Liver (tissue), 9 donors: ENCODE results near the gene FREM3. TPM values are rescaled to one million over a fixed set of nuclear protein-coding genes. Genes with fewer than 3 reads are reported as not detected.

Source experiments
- DNase-seq: peaks from one replicate; pipeline ENCODE4 v3.0.0-alpha.2; 2017; ENCODE audit warnings: low spot score
- H3K27ac ChIP-seq, 2 donors: one replicate each; pipeline ENCODE4 v1.7.0; 2013; ENCODE audit warnings: inconsistent platforms in 2 of 2, low read length in 2 of 2, control low read depth in 1 of 2, low read depth in 1 of 2, mild to moderate bottlenecking in 1 of 2
- H3K27me3 ChIP-seq, 4 donors: one replicate each; pipeline versions ENCODE4 v1.6.1 to v1.7.0; 2013; ENCODE audit warnings: low read length in 3 of 4, inconsistent platforms in 1 of 4, mild to moderate bottlenecking in 1 of 4, moderate library complexity in 1 of 4; ENCODE audit not compliant: control insufficient read depth in 4 of 4, insufficient read depth in 4 of 4
- H3K36me3 ChIP-seq, 4 donors: one replicate each; pipeline versions ENCODE4 v1.6.1 to v1.7.0; 2013; ENCODE audit warnings: low read length in 3 of 4, mild to moderate bottlenecking in 3 of 4, low read depth in 1 of 4, moderate library complexity in 1 of 4; ENCODE audit not compliant: control insufficient read depth in 4 of 4, insufficient read depth in 3 of 4
- H3K4me1 ChIP-seq, 4 donors: one replicate each; pipeline versions ENCODE4 v1.6.1 to v1.7.0; 2013; ENCODE audit warnings: low read length in 3 of 4, mild to moderate bottlenecking in 3 of 4, moderate library complexity in 1 of 4; ENCODE audit not compliant: control insufficient read depth in 4 of 4, insufficient read depth in 4 of 4
- H3K4me3 ChIP-seq, 3 donors: one replicate each; pipeline versions ENCODE4 v1.6.1 to v1.7.0; 2013; ENCODE audit warnings: low read length in 3 of 3, control low read depth in 1 of 3, low read depth in 1 of 3, mild to moderate bottlenecking in 1 of 3
- H3K9ac ChIP-seq, 2 donors: one replicate each; pipeline ENCODE4 v1.7.0; 2013; ENCODE audit warnings: low read length in 2 of 2, mild to moderate bottlenecking in 2 of 2, moderate library complexity in 2 of 2, control low read depth in 1 of 2, low read depth in 1 of 2
- H3K9me3 ChIP-seq, 4 donors: one replicate each; pipeline versions ENCODE4 v1.6.1 to v1.7.0; 2013; ENCODE audit warnings: low read length in 3 of 4; ENCODE audit not compliant: control insufficient read depth in 4 of 4
- EGR1 ChIP-seq, 2 donors: IDR thresholded peaks; 2 replicates each; pipeline ENCODE4 v1.6.1; 2016 to 2018; ENCODE audit warnings: antibody characterized with exemption in 2 of 2, low read depth in 2 of 2
- FOXA1 ChIP-seq: IDR thresholded peaks from 2 replicates; pipeline ENCODE4 v1.6.1; 2016; ENCODE audit warnings: antibody characterized with exemption
- FOXA2 ChIP-seq: IDR thresholded peaks from 2 replicates; pipeline ENCODE4 v1.6.1; 2016; ENCODE audit warnings: antibody characterized with exemption
- GABPA ChIP-seq, 2 donors: IDR thresholded peaks in 1 of 2; conservative IDR thresholded peaks in 1 of 2; 2 replicates each; pipeline ENCODE4 v1.6.1; 2016; ENCODE audit warnings: antibody characterized with exemption in 2 of 2, mild to moderate bottlenecking in 1 of 2, moderate library complexity in 1 of 2
- HNF4A ChIP-seq, 2 donors: conservative IDR thresholded peaks; 2 replicates each; pipeline ENCODE4 v1.6.1; 2016; ENCODE audit warnings: antibody characterized with exemption in 2 of 2, mild to moderate bottlenecking in 2 of 2
- HNF4G ChIP-seq: IDR thresholded peaks from 2 replicates; pipeline ENCODE4 v1.6.1; 2016; ENCODE audit warnings: antibody characterized with exemption
- JUND ChIP-seq, 2 donors: IDR thresholded peaks; 2 replicates each; pipeline ENCODE4 v1.6.1; 2016; ENCODE audit warnings: antibody characterized with exemption in 2 of 2
- NR2F2 ChIP-seq: IDR thresholded peaks from 2 replicates; pipeline ENCODE4 v1.6.1; 2016; ENCODE audit warnings: antibody characterized with exemption
- RAD21 ChIP-seq, 2 donors: IDR thresholded peaks; 2 replicates each; pipeline ENCODE4 v1.6.1; 2016; ENCODE audit warnings: antibody characterized with exemption in 2 of 2, mild to moderate bottlenecking in 2 of 2
- REST ChIP-seq: IDR thresholded peaks from 2 replicates; pipeline ENCODE4 v1.6.1; 2016; ENCODE audit warnings: antibody characterized with exemption, mild to moderate bottlenecking
- RXRA ChIP-seq, 2 donors: IDR thresholded peaks; 2 replicates each; pipeline ENCODE4 v1.6.1; 2017 to 2018; ENCODE audit warnings: antibody characterized with exemption in 2 of 2, mild to moderate bottlenecking in 1 of 2
- SP1 ChIP-seq: IDR thresholded peaks from 2 replicates; pipeline ENCODE4 v1.6.1; 2018; ENCODE audit warnings: antibody characterized with exemption, mild to moderate bottlenecking
- TAF1 ChIP-seq: conservative IDR thresholded peaks from 2 replicates; pipeline ENCODE4 v1.6.1; 2016; ENCODE audit warnings: antibody characterized with exemption, mild to moderate bottlenecking
- YY1 ChIP-seq: IDR thresholded peaks from 2 replicates; pipeline ENCODE4 v1.6.1; 2016; ENCODE audit warnings: antibody characterized with exemption, mild to moderate bottlenecking
- ZBTB33 ChIP-seq: IDR thresholded peaks from 2 replicates; pipeline ENCODE4 v1.6.1; 2016; ENCODE audit warnings: antibody characterized with exemption
- WGBS: extraction: QIAGEN DNeasy Blood & Tissue Kit; methylation state at CpG from one replicate; pipeline ENCODE4 v1.1.7; 2013; 5-methylcytosine and 5-hydroxymethylcytosine counted together
- polyA plus RNA-seq, 2 donors: library from polyadenylated mRNA; stranded (reverse) in 1 of 2; unstranded in 1 of 2; fragments of 200-250 nt in 1 of 2; fragments of >200 nt in 1 of 2; fragmentation: Nextera tagmentation in 1 of 2; extraction: Ambion mirVana in 1 of 2; gene quantifications; one replicate each; pipeline versions ENCODE4 v1.2.1 to v1.2.3, GENCODE V29; 2013 to 2015
- total RNA-seq, 2 donors: library from RNA; depleted of rRNA; stranded (reverse); fragments of >200 nt; gene quantifications; one replicate each; pipeline ENCODE4 v1.2.3, GENCODE V29; 2014
- TF ChIP-seq, protein P1 (sequence below): fragments of 150-350 bp; IDR thresholded peaks from 2 replicates; pipeline ENCODE4 v1.5.1; 2017; ENCODE audit warnings: improper control_type of control experiment, low read depth, low read length; ENCODE audit not compliant: missing input control
- TF ChIP-seq, protein P2 (sequence below): IDR thresholded peaks from 2 replicates; pipeline ENCODE4 v1.6.1; 2016; ENCODE audit warnings: antibody characterized with exemption
- TF ChIP-seq, protein P3 (sequence below): IDR thresholded peaks from 2 replicates; pipeline ENCODE4 v1.6.1; 2016; ENCODE audit warnings: antibody characterized with exemption
- donor health status: healthy.
- donor health status: healthy.
- donor health status: healthy.
- donor health status: healthy.
- donor health status: healthy.

Gene FREM3
- total and polyA plus RNA-seq, 4 donors, result not detected

GRCh38 chr4:143539670-143540023 lies 160.8 kb downstream of the FREM3 start:
- WGBS, result 100% methylated on average over 3 of the region's 3 CpGs
- TF ChIP-seq EGR1 (IDR thresholded peaks at IDR 0.05; ENCODE audit: low read depth in 2 of 2) (no peak), GABPA (IDR thresholded peaks at IDR 0.05 in 1 of 2, conservative IDR thresholded peaks at IDR 0.05 in 1 of 2) (no peak), REST (no peak), YY1 (no peak), HNF4G (no peak), FOXA1 (no peak), HNF4A (conservative IDR thresholded peaks at IDR 0.05) (no peak), FOXA2 (no peak), ZBTB33 (no peak), RAD21 (IDR thresholded peaks at IDR 0.05) (no peak), NR2F2 (no peak), JUND (IDR thresholded peaks at IDR 0.05) (no peak), RXRA (IDR thresholded peaks at IDR 0.05) (no peak), TAF1 (no peak), SP1 (no peak)
- TF ChIP-seq, protein P1, sequence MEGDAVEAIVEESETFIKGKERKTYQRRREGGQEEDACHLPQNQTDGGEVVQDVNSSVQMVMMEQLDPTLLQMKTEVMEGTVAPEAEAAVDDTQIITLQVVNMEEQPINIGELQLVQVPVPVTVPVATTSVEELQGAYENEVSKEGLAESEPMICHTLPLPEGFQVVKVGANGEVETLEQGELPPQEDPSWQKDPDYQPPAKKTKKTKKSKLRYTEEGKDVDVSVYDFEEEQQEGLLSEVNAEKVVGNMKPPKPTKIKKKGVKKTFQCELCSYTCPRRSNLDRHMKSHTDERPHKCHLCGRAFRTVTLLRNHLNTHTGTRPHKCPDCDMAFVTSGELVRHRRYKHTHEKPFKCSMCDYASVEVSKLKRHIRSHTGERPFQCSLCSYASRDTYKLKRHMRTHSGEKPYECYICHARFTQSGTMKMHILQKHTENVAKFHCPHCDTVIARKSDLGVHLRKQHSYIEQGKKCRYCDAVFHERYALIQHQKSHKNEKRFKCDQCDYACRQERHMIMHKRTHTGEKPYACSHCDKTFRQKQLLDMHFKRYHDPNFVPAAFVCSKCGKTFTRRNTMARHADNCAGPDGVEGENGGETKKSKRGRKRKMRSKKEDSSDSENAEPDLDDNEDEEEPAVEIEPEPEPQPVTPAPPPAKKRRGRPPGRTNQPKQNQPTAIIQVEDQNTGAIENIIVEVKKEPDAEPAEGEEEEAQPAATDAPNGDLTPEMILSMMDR, result no peak
- TF ChIP-seq, protein P2, sequence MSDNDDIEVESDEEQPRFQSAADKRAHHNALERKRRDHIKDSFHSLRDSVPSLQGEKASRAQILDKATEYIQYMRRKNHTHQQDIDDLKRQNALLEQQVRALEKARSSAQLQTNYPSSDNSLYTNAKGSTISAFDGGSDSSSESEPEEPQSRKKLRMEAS, result no peak
- TF ChIP-seq, protein P3, sequence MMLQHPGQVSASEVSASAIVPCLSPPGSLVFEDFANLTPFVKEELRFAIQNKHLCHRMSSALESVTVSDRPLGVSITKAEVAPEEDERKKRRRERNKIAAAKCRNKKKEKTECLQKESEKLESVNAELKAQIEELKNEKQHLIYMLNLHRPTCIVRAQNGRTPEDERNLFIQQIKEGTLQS, result no peak
- no peak overlapping the region for H3K9ac ChIP-seq
- H3K4me3 ChIP-seq, result no peak overlapping the region
- H3K27me3 ChIP-seq, result no peaks in the 10 kb centered on the region
- no peak overlapping the region for H3K27ac ChIP-seq
- H3K4me1 ChIP-seq, result no peaks in the 10 kb centered on the region
- H3K36me3 ChIP-seq, result peaks cover 10 to 79% (median 62%) of the 10 kb centered on the region in 4 donors
- no peaks in the 10 kb centered on the region for H3K9me3 ChIP-seq
- DNase-seq, result no peak
